ENCODE data around the gene S100A16. TPM values are rescaled to one million over a fixed set of nuclear protein-coding genes. Genes with fewer than 3 reads are reported as not detected.
"Not testable (repeated sequence)": the region's sequence is repeated elsewhere in the genome, so short reads cannot be mapped to it uniquely, and the experiment has no call there.

Gene S100A16
- total and polyA plus RNA-seq, 5 donors = 42.6 to 73.9 (median 44.6) TPM

DNA sequence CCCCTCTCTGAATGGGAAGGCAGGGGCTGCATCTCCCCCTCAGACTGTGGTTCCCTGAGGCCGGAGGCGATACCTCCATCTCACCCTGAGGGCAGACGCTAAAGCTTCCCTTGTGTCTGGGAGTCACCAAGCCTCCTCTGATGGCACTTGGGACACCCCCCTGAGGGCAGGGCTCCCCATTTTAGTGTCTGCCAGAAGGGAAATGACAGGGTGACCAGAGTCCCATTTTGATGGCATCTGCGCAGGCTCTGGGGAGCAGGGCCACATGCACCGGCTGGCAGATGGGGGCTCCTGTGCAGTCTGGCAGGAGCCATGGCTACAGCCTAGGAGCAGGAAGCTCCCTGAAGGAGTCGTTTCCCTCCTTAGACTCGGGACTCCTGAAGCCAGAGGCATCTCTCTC lies 48.9 kb downstream of the S100A16 start:
- no peaks in the 10 kb centered on the region for H3K9me3 ChIP-seq (ENCODE audit: control insufficient read depth, low read length)
- H3K27me3 ChIP-seq (ENCODE audit: control insufficient read depth, insufficient read depth) = no peaks in the 10 kb centered on the region
- H3K4me1 ChIP-seq (ENCODE audit: control insufficient read depth, insufficient read depth, low read length) = peaks cover 22% of the 10 kb centered on the region
- no peak for ATAC-seq
- DNase-seq = no peak
- no peak overlapping the region for H3K4me3 ChIP-seq (ENCODE audit: low read length)
- WGBS = 88% methylated on average over 7 of the region's 7 CpGs
- H3K27ac ChIP-seq (ENCODE audit: low read length) = no peak overlapping the region
- intact Hi-C loops (cut with DNase I) = no loop called here

DNA sequence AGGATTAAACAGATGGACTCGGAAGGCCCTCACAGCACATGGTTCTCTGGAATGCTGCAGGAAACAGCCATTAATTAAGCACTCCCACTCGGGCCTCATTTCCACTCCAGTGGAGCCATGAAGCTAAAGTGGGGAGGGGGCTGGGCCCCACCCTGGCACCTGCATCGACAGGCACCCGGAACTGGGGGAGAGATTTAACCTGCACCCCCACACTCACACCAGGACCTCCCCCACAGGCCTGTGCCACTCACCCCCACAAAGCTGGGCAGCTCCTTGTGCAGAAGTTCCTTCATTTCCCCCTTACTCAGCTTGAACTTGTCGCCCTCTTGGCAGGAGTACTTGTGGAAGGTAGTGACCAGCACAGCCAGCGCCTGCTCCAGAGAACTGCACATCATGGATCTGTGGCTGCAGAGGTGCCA lies 49.4 kb downstream of the S100A16 start:
- Histone ChIP-seq H3K4me1 (ENCODE audit: control insufficient read depth, insufficient read depth, low read length) (peaks cover 22% of the 10 kb centered on the region), H3K27ac (ENCODE audit: low read length) (no peak overlapping the region), H3K4me3 (ENCODE audit: low read length) (no peak overlapping the region), H3K27me3 (ENCODE audit: control insufficient read depth, insufficient read depth) (no peaks in the 10 kb centered on the region), H3K9me3 (ENCODE audit: control insufficient read depth, low read length) (no peaks in the 10 kb centered on the region)
- intact Hi-C loops (cut with DNase I) = no loop called here
- 82% methylated on average over 6 of the region's 6 CpGs for WGBS
- DNase-seq = no peak
- no peak for ATAC-seq

DNA sequence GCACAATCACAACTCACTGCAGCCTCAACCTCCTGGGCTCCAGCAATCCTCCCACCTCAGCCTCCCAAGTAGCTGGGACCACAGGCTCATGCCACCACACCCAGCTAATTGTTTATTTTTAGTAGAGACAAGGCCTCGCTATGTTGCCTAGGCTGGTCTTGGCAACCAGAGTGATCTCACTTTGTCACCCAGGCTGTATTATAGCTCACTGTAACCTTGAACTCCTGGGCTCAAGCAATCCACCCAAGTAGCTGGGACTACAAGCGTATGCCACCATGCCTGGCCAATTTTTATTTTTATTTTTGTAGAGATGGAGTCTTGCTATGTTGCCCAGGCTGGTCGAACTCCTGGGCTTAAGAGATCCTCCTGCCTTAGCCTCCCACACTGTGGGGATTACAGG lies 50.9 kb downstream of the S100A16 start:
- ATAC-seq; H3K4me3 ChIP-seq (ENCODE audit: low read length); H3K9me3 ChIP-seq (ENCODE audit: control insufficient read depth, low read length); H3K27ac ChIP-seq (ENCODE audit: low read length); DNase-seq; intact Hi-C loops (cut with DNase I); H3K27me3 ChIP-seq (ENCODE audit: control insufficient read depth, insufficient read depth): not testable (repeated sequence)
- WGBS = 88% methylated on average over 3 of the region's 3 CpGs
- H3K4me1 ChIP-seq (ENCODE audit: control insufficient read depth, insufficient read depth, low read length) = peaks cover 15% of the 10 kb centered on the region

DNA sequence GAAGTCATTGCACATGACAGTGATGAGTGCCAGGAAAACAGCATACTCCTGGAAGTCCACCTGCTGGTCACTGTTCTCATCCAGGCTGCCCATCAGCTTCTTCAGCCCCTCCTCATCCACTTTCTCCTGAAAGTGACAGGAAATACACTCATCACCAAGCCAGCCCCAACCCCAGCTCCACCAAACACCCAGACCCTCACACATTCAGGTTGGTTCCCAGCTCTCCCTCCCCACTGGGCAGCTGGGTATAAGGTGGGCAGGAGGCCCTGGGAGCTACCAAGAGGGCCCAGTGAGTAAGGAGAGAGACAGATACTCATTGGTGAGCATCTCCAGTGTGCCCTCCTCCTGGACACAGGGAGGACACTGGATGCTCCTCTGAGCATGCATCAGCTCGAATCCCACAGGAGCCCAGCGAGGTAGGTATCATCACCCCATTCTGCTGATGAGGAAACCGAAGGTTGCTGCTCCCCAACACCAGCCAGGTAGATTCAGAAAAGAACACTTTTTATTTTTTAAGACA lies 51.4 kb downstream of the S100A16 start:
- H3K4me3 ChIP-seq (ENCODE audit: low read length) = no peak overlapping the region
- no peak for DNase-seq
- H3K9me3 ChIP-seq (ENCODE audit: control insufficient read depth, low read length) = no peaks in the 10 kb centered on the region
- intact Hi-C loops (cut with DNase I) = no loop called here
- WGBS = 97% methylated on average over 3 of the region's 3 CpGs
- no peaks in the 10 kb centered on the region for H3K27me3 ChIP-seq (ENCODE audit: control insufficient read depth, insufficient read depth)
- no peak for ATAC-seq
- no peak overlapping the region for H3K27ac ChIP-seq (ENCODE audit: low read length)
- H3K4me1 ChIP-seq (ENCODE audit: control insufficient read depth, insufficient read depth, low read length) = peaks cover 10% of the 10 kb centered on the region

DNA sequence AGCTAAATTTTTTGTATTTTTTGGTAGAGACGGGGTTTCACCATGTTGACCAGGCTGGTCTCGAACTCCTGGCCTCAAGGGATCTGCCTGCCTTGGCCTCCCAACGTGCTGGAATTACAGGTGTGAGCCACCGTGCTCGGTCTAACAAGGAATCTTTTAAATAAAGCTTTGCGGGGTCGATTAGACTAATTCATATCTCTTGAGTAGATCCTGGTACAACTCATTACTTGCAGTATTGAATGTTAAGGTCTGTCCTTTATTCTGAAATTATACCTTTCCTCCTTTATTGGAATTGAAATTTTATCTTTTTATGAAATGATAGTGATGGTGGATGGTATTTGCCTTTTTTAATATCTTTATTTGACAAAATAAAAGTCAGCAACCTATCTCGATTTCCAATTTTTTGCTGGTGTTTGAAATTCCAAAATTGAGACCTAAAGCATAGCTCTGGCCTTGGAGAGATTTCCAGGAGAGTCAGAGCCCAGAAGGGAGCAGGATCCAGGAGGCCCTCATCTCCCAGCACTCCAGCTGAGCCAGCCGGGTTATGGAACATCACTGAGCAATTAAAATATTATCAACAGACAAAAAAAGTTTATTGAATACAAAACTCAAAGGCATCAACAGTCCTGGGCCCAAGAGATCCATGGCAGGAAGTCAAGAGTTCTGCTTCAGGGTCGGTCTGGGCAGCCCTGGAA lies 52.0 kb downstream of the S100A16 start:
- DNase-seq (no peak), ATAC-seq (no peak)
- H3K27ac ChIP-seq (ENCODE audit: low read length) = no peak overlapping the region
- no peaks in the 10 kb centered on the region for H3K9me3 ChIP-seq (ENCODE audit: control insufficient read depth, low read length)
- 84% methylated on average over 10 of the region's 10 CpGs for WGBS
- no peak overlapping the region for H3K4me3 ChIP-seq (ENCODE audit: low read length)
- peaks cover 5% of the 10 kb centered on the region for H3K4me1 ChIP-seq (ENCODE audit: control insufficient read depth, insufficient read depth, low read length)
- intact Hi-C loops (cut with DNase I) = no loop called here
- no peaks in the 10 kb centered on the region for H3K27me3 ChIP-seq (ENCODE audit: control insufficient read depth, insufficient read depth)

DNA sequence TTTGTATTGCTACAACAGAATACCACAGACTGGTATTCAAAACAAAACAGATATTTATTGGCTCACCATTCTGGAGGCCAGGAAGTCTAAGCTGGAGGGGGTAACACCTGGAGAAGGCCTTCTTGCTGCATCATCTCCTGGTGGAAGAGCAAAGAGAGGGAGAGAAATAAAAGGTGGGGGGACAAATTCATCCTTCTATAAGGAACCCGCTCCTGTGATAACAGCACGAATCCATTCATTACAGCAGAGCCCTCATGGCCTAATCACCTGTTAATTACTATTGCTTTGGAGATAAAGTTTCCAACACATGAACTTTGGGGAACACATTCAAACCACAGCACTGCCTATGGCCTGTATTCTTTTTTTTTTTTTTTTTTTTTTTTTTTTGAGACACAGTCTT lies 52.7 kb downstream of the S100A16 start:
- H3K27ac ChIP-seq (ENCODE audit: low read length) = no peak overlapping the region
- no peak overlapping the region for H3K4me3 ChIP-seq (ENCODE audit: low read length)
- no peaks in the 10 kb centered on the region for H3K9me3 ChIP-seq (ENCODE audit: control insufficient read depth, low read length)
- 72% methylated on average over 2 of the region's 2 CpGs for WGBS
- no peak for ATAC-seq
- intact Hi-C loops (cut with DNase I) = no loop called here
- no peaks in the 10 kb centered on the region for H3K27me3 ChIP-seq (ENCODE audit: control insufficient read depth, insufficient read depth)
- H3K4me1 ChIP-seq (ENCODE audit: control insufficient read depth, insufficient read depth, low read length) = no peaks in the 10 kb centered on the region
- DNase-seq = no peak

DNA sequence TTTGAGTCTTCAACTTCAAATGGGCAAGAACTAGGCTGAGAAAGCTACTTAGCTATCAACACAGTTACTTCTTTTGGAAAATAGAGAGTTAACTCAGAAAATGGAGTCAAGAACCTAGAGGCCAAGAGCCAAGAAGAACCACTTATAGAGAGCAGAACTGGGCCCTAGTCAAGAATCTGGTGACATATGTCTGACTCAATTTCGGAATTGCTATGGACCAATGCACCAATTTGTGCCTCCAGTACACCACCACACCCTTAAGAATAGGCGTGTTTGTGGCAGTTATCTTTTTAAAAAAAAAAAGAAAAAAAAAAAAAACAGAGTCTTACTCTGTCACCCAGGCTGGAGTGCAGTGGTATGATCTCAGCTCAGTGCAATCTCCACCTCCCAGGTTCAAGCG lies 55.1 kb downstream of the S100A16 start:
- intact Hi-C loops (cut with DNase I) = no loop called here
- whole genome bisulfite sequencing = 92% methylated on average over 3 of the region's 3 CpGs
- no peak for DNase-seq

More for the DNA sequence above, 55.1 kb downstream of the S100A16 start:
- no peaks in the 10 kb centered on the region for H3K9me3 ChIP-seq (ENCODE audit: control insufficient read depth, low read length)
- H3K4me3 ChIP-seq (ENCODE audit: low read length) = no peak overlapping the region
- no peaks in the 10 kb centered on the region for H3K27me3 ChIP-seq (ENCODE audit: control insufficient read depth, insufficient read depth)
- no peak for ATAC-seq
- H3K27ac ChIP-seq (ENCODE audit: low read length) = no peak overlapping the region
- peaks cover 4% of the 10 kb centered on the region for H3K4me1 ChIP-seq (ENCODE audit: control insufficient read depth, insufficient read depth, low read length)

Other genes starting within 250 kb of the S100A16 start
- gene S100A12, start 237.5 kb downstream of the S100A16 start, total RNA-seq = 1 to 10 TPM in 3 of 4 donors, under 1 TPM in 1; 0.68 to 2.6 (median 2.0) TPM
- 1.9 TPM for gene S100A12, start 237.5 kb downstream of the S100A16 start, polyA plus RNA-seq
- 10 to 100 TPM; 27.5 to 98.1 (median 66.9) TPM for gene S100A8, start 222.1 kb downstream of the S100A16 start, total RNA-seq
- gene S100A8, start 222.1 kb downstream of the S100A16 start, polyA plus RNA-seq = 42.3 TPM
- not detected for gene S100A7A, start 196.6 kb downstream of the S100A16 start, total RNA-seq
- not detected for gene S100A7A, start 196.6 kb downstream of the S100A16 start, polyA plus RNA-seq
- not detected for gene S100A7, start 152.5 kb downstream of the S100A16 start, total RNA-seq
- not detected for gene S100A7, start 152.5 kb downstream of the S100A16 start, polyA plus RNA-seq
- 100 to 1,000 TPM; 334 to 461 (median 411) TPM for gene S100A6, start 77.1 kb downstream of the S100A16 start, total RNA-seq
- 819 TPM for gene S100A6, start 77.1 kb downstream of the S100A16 start, polyA plus RNA-seq
- gene S100A5, start 72.2 kb downstream of the S100A16 start, total RNA-seq = not detected
- gene S100A5, start 72.2 kb downstream of the S100A16 start, polyA plus RNA-seq = not detected
- 100 to 1,000 TPM in 3 of 4 donors, 10 to 100 TPM in 1; 95.9 to 243 (median 148) TPM for gene S100A4, start 67.3 kb downstream of the S100A16 start, total RNA-seq
- gene S100A4, start 67.3 kb downstream of the S100A16 start, polyA plus RNA-seq = 329 TPM
- 1 to 10 TPM in 2 of 4 donors, under 1 TPM in 2; 0.54 to 2.0 (median 1.1) TPM for gene S100A3, start 63.9 kb downstream of the S100A16 start, total RNA-seq
- 1.6 TPM for gene S100A3, start 63.9 kb downstream of the S100A16 start, polyA plus RNA-seq
- 1 to 10 TPM in 1 of 4 donors, under 1 TPM in 3; 0.92 to 1.2 (median 0.97) TPM for gene S100A2, start 47.3 kb downstream of the S100A16 start, total RNA-seq
- gene S100A2, start 47.3 kb downstream of the S100A16 start, polyA plus RNA-seq = 3.7 TPM
- gene S100A14, start 3.2 kb upstream of the S100A16 start, total RNA-seq = 1 to 10 TPM; 2.5 to 5.6 (median 3.8) TPM
- 4.3 TPM for gene S100A14, start 3.2 kb upstream of the S100A16 start, polyA plus RNA-seq
- 100 to 1,000 TPM; 183 to 265 (median 220) TPM for gene S100A13, start 14.4 kb upstream of the S100A16 start, total RNA-seq
- 295 TPM for gene S100A13, start 14.4 kb upstream of the S100A16 start, polyA plus RNA-seq
- gene S100A1, start 15.3 kb upstream of the S100A16 start, total RNA-seq = 1,000 to 10,000 TPM; 1,233 to 1,764 (median 1,522) TPM
- 2,571 TPM for gene S100A1, start 15.3 kb upstream of the S100A16 start, polyA plus RNA-seq
- gene CHTOP, start 20.9 kb upstream of the S100A16 start, total RNA-seq = 10 to 100 TPM; 56.1 to 75.3 (median 66.1) TPM
- gene CHTOP, start 20.9 kb upstream of the S100A16 start, polyA plus RNA-seq = 65.0 TPM
- 10 to 100 TPM; 42.8 to 66.3 (median 53.7) TPM for gene SNAPIN, start 45.6 kb upstream of the S100A16 start, total RNA-seq
- 75.4 TPM for gene SNAPIN, start 45.6 kb upstream of the S100A16 start, polyA plus RNA-seq
- gene ILF2, start 57.9 kb upstream of the S100A16 start, total RNA-seq = 10 to 100 TPM; 66.9 to 85.0 (median 70.2) TPM
- 45.6 TPM for gene ILF2, start 57.9 kb upstream of the S100A16 start, polyA plus RNA-seq
- gene NPR1, start 65.6 kb upstream of the S100A16 start, total RNA-seq = 10 to 100 TPM; 21.2 to 31.2 (median 25.5) TPM
- gene NPR1, start 65.6 kb upstream of the S100A16 start, polyA plus RNA-seq = 26.0 TPM
- 10 to 100 TPM; 30.6 to 41.8 (median 33.7) TPM for gene INTS3, start 114.9 kb upstream of the S100A16 start, total RNA-seq
- gene INTS3, start 114.9 kb upstream of the S100A16 start, polyA plus RNA-seq = 26.4 TPM
- 10 to 100 TPM; 16.9 to 22.0 (median 20.1) TPM for gene SLC27A3, start 162.3 kb upstream of the S100A16 start, total RNA-seq
- 26.5 TPM for gene SLC27A3, start 162.3 kb upstream of the S100A16 start, polyA plus RNA-seq